M059J (cell line): ENCODE results near the gene DYNC2LI1. TPM values are rescaled to one million over a fixed set of nuclear protein-coding genes. Genes with fewer than 3 reads are reported as not detected.
A peak's percentile ranks its signal among the peaks of the same experiment; 100 is the strongest.

ENCODE experiments used
- DNase-seq: peaks from one replicate; pipeline ENCODE4 v3.0.0-alpha.2; 2012; ENCODE audit warnings: low read depth
- total RNA-seq: library from RNA; depleted of rRNA; stranded (reverse); fragments of >200 nt; shearing (Covaris generic); gene quantifications from 2 replicates; pipeline ENCODE4 v1.2.3, GENCODE V29; 2014

The DYNC2LI1 gene
- total RNA-seq, 1 experiment from 2014 or later, result 17.0 TPM

DNA sequence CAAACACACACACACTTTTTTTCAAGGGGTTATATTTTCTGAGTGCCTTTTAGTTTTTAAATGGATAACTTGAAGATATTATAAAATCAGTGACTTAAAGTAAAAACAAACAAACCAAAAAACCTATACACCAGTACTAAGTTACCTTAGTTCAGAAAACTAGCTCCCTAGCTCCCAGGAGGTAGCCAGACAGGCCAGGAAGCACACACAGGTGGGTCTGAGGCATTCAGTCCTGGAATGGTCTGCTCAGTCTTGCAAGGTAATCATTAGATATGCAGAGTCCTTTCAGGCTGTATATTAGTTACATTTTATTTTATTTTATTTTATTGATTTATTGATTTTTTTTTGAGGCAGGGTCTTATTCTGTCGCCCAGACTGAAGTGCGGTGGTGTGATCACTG, 10.7 kb upstream of the DYNC2LI1 start:
- DNase-seq, result no peak

DNA sequence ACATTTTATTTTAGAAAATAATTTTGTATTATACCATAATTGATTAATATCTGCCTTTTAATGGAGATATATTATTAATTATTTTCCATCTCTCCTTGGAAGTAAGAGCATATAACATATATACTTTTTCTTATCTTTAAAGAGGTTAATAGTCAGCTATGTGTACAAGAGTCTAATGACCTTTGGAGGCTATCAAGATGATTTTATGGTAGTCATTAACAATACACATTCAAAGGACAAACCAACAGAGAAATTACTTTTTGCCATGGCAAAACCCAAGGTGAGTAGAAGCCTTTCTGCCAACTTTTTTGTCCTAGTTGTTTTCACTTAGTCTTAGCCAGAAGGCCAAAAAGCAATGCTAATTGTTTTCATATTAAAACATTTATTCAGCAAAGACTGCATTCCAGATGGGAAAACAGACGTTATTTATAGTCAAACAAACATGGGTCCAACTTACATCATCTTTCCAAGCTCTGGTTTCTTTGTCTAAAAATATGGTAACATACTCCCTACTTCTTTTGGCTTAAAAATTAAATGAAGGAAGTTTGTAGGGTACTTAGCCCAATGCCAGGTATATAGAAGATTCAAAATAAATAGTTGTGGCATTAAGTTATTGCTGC, 9.6 kb upstream of the DYNC2LI1 start:
- no peak for DNase-seq

DNA sequence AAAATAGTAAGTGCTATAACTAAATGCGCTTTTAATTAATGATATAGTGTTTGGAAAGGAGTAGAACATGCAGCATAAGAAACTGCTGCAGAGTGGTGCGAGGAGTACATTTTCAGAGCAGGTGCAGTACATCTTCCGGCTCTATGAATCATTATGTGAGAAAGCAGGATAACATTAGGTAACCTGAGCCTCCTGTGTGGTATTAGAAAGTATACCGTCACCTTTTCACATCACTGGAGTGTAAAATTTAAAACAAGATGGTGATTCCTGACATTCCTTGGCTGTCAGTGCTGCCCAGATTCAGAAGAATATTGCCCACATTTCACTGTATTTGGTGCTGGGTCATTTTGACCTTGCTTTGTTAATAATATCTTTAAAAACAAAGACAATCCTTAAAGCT, 7.8 kb upstream of the DYNC2LI1 start:
- no peak for DNase-seq

- no peak for DNase-seq
These were observed 778 bp downstream of the DYNC2LI1 start for GRCh38 chr2:43774617-43775016.

DNA sequence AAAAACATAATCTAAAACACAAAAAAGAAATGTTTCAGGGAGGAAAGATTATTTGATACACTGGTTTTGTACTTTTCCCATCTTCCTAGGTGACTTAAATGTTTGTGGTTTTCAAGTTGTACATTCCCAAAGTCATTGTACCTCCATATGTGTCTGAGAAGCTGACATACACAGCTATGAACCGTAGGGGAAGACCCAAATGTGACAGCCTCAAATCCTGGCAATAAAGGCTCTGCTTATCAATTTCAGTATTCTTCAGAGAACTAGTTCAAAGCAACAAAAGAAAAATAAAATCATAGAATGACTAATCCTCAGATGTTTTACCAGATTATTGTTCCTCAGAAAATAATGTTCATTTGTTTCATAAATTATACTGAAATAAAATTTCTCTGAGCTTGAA, 2.5 kb downstream of the DYNC2LI1 start:
- no peak for DNase-seq

- no peak for DNase-seq
These were observed 3.6 kb downstream of the DYNC2LI1 start for GRCh38 chr2:43777306-43777926.

DNA sequence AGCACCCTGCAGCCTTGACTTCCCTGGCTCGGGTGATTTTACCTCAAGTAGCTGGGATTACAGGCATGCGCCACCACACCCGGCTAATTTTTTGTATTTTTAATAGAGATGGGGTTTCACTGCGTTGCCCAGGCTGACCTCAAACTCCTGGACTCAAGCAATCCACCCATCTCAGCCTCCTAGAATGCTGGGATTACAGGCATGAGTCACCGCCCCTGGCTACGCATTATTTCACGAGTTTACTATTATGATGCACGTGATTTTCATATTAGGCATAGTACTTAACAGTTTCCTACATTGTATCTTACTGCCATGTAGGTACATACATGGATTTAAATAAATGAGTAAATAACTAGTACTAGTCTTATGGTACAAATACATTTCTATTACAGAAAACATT, 4.4 kb downstream of the DYNC2LI1 start:
- no peak for DNase-seq

DNA sequence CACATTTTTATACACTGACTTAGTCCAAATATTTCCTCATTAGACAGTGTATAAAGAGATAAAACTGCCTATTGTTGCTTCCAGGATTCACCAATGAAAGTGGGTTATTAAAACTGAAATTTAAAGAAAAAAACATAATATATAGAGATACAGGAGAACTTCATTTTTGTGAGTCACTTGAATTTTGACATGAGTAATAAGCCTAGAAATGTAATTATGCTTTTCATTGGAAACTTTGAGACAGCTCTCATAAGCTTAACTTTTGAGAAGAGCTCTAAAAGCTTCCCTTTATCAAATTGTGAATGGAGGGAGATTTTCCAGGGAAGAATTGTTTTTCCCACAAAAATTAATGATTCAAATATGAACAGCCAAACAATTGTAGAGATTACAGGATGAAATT, 14.1 kb downstream of the DYNC2LI1 start:
- no peak for DNase-seq

DNA sequence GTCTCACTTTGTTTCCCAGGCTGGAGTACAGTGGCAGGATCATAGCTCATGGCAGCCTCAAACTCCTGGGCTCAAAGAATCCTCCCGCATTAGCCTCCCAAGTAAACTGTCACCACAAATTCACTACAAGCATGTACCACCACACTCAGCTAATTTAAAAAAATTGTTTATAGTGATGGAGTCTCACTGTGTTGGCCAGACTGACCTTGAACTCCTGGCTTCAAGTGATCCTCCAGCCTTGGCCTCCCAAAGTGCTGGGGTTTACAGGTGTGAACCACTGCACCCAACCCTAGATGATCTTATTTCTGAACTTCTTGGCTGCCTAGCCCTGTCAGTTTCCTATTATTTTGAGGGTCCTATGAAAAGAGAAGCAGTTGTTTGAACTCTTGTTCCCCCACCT, 14.8 kb downstream of the DYNC2LI1 start:
- no peak for DNase-seq

GRCh38 chr2:43790147-43790546, 16.3 kb downstream of the DYNC2LI1 start:
- DNase-seq, result no peak

GRCh38 chr2:43791035-43791765, 17.4 kb downstream of the DYNC2LI1 start:
- no peak for DNase-seq

DNA sequence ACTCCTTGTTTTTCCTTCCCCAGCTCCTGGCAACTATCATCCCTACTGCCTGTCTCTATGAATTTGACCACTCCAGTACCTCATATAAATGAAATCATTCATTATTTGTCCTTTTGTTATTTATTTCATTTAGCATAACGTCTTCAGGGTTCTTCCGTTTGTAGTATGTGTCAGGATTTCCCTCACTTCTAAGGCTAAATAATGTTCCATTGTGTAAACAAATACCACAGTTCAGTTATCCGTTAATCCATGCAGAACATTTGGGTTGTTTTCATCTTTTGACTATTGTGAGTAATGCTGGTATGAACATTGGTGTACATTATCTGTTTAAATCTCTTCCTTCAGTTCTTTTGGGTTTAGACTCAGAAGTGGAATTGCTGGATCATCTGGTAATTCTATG, 18.8 kb downstream of the DYNC2LI1 start:
- DNase-seq, result peak; percentile 1

DNA sequence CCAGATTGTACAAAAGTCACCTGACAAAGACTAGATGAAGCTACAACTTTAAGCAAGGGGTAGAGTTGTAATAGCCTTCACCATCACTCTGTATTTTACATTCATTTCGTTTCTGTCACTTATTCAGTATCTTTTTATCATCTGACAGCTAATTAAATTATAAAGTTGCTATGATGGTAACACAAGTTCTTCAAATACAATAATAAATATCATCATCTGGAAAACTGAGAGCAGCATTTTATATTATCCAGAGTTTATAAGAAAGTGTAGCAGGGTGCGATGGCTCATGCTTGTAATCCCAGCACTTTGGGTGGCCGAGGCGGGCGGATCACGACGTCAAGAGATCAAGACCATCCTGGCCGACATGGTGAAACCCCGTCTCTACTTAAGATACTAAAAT, 21.1 kb downstream of the DYNC2LI1 start:
- DNase-seq, result no peak

- DNase-seq, result no peak
These were observed 22.4 kb downstream of the DYNC2LI1 start for GRCh38 chr2:43796206-43796605.

DNA sequence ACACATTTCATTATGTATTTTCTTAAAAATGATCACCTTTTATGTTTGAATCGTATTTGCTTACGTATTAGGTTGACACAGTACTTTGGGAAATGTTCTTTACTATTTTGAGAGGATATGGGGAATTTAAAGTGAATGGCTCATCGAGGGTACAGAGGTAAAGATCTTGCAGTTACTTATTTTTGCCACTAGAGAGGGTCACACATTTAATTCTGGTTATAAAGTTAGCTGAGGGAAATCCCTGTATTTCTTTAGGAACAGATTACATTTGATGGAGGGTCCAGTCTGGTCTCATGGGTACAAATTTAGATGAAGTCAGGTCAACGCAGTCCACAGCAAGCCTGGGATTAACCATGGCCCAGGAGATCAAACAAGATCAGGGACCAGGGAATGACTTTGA, 24.5 kb downstream of the DYNC2LI1 start:
- DNase-seq, result no peak

- no peak for DNase-seq
These were observed 27.1 kb downstream of the DYNC2LI1 start for GRCh38 chr2:43800894-43801293.

DNA sequence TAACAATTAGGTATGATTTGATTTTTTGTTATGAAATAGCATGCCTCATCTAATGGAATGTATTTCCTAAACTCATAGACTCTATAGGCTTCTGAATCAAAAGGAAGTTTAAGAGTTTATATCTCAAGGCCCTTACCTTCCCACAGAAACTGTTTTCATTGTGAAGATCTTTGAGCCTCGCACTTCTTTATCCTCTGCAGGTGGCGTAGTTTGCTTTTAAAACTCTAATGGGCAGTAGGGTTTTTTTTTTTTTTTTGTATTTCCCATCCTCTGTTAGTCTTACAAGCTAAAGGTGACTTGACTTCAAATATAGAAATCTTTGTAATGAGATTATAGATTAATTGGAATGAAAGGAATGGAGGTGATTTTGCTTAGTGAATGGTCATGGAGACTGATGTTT, 28.3 kb downstream of the DYNC2LI1 start:
- no peak for DNase-seq

DNA sequence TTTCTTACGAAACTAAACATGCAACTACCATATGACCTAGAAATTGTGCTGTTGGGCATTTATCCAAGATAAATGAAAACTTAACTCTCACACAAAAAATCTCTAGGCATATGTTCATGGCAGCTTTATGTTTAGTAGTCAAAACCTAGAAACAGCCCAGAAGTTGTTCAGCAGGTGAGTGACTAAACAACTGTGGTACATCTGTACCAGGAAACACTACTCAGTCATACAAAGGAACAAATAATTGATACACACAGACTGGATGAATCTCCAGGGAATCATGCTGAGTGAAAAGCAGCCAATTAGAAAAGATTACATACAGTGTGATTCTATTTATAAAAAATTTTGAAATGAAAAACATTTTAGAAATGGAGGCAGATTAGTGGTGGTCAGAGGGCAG, 29.3 kb downstream of the DYNC2LI1 start:
- DNase-seq, result no peak

DNA sequence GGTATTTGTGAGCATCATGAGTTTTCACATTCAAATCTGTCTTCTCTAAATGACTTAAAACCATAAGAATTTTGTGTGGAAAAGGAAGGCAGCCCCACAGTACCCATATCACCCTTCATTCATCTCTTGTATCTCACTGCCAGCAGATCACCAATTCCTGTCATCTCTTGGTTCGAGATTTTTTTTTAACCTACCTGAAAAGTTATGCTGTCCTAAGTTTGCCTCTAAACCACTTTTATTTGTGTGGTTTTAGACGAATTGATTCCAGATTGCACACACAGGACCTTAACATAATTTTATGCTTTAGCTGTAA, 32.8 kb downstream of the DYNC2LI1 start:
- no peak for DNase-seq

DNA sequence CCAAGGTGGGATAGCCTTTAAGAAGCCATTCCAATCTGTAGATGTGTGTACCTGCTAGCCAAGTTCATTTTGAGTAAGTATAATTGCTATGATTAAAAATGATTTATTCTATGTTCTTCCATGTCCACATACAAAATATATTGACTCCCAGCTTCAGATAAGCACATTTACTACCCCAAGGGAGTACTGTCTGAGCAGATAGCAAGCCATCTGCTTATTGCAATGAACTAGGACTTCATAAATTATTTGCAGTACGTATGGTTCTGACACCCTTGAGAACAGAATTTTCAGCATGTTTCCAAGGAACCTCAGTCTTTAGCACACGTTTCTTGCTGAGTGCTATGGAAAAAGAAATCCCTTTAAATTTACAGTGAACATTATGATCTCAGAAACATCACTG, 36.6 kb downstream of the DYNC2LI1 start:
- DNase-seq, result no peak

DNA sequence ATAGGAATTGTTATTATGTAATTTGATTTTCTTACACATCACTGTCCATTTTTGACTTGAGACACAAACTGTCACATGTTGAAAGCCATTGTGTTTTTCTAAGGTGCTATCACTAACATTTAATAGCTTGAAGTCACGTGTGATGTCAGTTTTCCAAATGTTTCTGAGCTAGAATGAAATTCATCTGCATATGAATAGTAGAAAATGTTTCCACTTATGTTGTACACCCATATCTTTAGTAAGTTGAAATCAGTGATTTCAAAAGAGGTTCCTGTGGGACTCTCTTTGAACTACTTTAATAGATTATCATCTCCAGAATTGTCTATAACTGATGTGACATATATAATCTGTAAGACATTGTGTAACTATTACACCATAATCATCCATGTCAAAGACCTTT, 37.0 kb downstream of the DYNC2LI1 start:
- no peak for DNase-seq

DNA sequence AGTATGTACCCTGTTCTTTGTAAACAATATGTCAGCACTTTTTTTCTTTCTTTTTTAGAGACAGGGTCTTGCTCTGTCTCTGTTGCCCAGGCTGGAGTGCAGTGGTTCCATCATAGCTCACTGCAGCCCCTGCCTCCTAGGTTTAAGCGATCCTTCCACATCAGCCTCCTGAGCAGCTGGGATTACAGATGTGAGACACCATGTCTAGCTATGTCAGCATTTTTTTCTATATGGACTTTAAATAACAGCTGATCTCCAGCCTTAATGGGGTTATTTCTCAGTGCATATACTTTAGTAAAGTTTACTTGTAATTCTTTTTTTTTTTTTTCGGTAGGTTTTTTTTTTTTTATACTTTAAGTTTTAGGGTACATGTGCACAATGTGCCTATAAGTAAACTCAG, 38.2 kb downstream of the DYNC2LI1 start:
- DNase-seq, result no peak

DNA sequence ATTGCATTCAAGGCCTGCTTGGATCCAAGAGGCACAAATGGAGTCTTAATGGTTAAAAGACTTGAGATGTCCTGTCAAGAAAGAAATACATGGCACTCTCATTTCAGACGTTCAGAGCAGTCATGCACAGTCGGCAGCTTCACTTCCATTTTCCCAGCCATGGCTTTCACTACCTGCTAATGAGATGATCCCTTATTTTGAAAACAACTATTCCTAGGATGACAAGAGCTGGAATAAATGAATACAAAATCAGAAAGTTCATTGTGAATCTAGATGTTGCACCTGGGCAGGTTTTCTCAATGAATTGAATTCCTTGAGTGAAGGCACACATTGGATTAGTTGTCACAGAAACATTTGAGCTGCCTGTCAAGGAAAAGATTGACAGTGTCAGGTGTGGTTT, 39.1 kb downstream of the DYNC2LI1 start:
- DNase-seq, result no peak

- no peak for DNase-seq
These were observed 40.9 kb downstream of the DYNC2LI1 start for GRCh38 chr2:43814711-43815110.
